GM12865 (cell line): ENCODE measurements around the gene FKBP1C.
"Not testable (repeated sequence)": the region's sequence is repeated elsewhere in the genome, so short reads cannot be mapped to it uniquely, and the experiment has no call there.

ENCODE experiments used
- DNase-seq: peaks from one replicate; pipeline ENCODE4 v3.0.0; 2010; ENCODE audit warnings: low read depth
- H3K4me3 ChIP-seq: 2 replicates; pipeline ENCODE4 v1.5.1; 2011; ENCODE audit warnings: mild to moderate bottlenecking, low read depth, low read length, control low read depth
- TF ChIP-seq, protein P1 (sequence below): IDR thresholded peaks from 2 replicates; pipeline ENCODE4 v1.5.1; 2011; ENCODE audit warnings: low read length, control low read depth, low read depth, inconsistent platforms; ENCODE audit not compliant: insufficient read depth; ENCODE audit errors: missing control alignments

The FKBP1C gene

DNA sequence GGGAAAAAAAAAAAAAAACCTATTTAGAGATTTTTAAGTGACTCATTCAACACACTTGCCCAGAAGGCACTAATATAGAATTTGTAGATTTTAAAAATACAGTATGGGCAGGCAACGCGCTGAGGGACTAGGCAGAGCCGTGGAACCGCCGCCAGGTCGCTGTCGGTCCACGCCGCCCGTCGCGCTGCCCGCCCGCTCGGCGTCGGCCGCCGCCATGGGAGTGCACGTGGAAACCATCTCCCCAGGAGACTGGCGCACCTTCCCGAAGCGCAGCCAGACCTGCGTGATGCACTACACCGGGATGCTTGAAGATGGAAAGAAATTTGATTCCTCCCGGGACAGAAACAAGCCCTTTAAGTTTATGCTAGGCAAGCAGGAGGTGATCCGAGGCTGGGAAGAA, at the start of gene FKBP1C:
FKBP1C (plus strand) TSS at position 127 of the 400 bp plus-strand sequence.
- H3K4me3 ChIP-seq, DNase-seq: not testable (repeated sequence)

GRCh38 chr6:63164047-63164803, 47.0 kb upstream of the FKBP1C start:
- H3K4me3 ChIP-seq: not testable (repeated sequence)

GRCh38 chr6:63174173-63174572, 37.1 kb upstream of the FKBP1C start:
- no peak for DNase-seq
- TF ChIP-seq, protein P1, sequence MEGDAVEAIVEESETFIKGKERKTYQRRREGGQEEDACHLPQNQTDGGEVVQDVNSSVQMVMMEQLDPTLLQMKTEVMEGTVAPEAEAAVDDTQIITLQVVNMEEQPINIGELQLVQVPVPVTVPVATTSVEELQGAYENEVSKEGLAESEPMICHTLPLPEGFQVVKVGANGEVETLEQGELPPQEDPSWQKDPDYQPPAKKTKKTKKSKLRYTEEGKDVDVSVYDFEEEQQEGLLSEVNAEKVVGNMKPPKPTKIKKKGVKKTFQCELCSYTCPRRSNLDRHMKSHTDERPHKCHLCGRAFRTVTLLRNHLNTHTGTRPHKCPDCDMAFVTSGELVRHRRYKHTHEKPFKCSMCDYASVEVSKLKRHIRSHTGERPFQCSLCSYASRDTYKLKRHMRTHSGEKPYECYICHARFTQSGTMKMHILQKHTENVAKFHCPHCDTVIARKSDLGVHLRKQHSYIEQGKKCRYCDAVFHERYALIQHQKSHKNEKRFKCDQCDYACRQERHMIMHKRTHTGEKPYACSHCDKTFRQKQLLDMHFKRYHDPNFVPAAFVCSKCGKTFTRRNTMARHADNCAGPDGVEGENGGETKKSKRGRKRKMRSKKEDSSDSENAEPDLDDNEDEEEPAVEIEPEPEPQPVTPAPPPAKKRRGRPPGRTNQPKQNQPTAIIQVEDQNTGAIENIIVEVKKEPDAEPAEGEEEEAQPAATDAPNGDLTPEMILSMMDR: no peak
- no peak overlapping the region for H3K4me3 ChIP-seq

More at GRCh38 chr6:63164047-63164803, 47.0 kb upstream of the FKBP1C start:
- not testable (repeated sequence) for DNase-seq

DNA sequence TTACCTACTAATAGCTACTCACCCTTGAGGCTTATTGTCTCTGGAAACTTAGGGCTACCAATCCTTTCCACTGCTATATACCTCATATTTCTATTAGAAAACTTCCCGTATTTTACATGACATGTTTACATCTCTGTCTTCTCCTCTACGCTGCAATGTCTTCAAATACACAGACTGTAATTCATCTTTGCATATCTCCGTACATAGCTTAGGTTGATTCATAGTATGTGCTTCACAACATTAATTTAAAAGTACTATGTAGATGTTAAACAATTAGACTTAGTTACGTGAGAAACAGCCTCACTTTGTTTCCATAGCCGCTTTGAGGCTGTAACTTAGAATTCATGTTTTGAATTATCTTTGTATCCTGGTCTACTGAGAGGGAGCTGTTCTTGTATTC, 35.1 kb upstream of the FKBP1C start:
- DNase-seq: no peak
- TF ChIP-seq, protein P1: no peak
- H3K4me3 ChIP-seq: no peak overlapping the region

DNA sequence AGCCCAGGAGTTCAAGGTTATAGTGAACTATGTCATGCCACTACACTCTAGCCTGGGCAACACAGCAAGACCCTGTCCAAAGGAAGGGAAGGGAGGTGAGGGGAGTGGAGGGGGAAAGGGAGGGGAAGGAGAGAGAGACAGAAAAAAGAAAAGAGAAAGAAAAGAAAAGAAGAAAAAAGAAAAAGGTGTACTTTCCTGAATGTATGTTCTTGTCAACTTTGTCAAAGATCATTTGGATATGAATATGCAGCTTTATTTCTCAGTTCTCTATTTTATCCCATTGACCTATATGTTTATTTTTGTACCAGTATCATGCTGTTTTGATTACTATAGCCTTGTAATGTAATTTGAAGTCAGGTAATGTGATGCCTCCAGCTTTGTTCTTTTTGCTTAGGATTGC, 30.9 kb upstream of the FKBP1C start:
- no peak overlapping the region for H3K4me3 ChIP-seq
- DNase-seq: no peak
- TF ChIP-seq, protein P1: no peak

- H3K4me3 ChIP-seq: no peak overlapping the region
- TF ChIP-seq, protein P1: no peak
- DNase-seq: no peak
These were observed 24.3 kb upstream of the FKBP1C start for GRCh38 chr6:63186970-63187369.

- DNase-seq: no peak
- no peak overlapping the region for H3K4me3 ChIP-seq
- TF ChIP-seq, protein P1: no peak
These were observed 22.4 kb upstream of the FKBP1C start for GRCh38 chr6:63188828-63189227.

DNA sequence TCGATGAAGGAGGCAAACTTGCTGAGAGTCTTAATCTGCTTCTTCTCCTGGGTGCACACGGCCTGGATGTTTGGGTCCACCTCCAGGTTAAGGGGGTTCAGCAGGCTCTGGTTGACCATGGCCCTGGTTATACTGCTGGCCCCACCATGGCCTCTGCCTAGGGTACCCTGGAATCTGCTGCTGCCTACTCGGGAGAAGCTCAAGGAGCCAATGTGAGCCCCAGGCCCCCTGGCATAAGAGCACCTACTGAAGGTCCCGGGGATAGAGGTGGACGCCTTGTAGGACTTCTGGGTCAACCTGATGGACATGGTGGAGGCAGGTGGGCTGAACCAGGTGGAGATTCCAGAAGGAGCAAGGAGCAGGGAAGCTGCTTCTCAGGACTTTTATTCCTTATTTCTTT, 17.9 kb upstream of the FKBP1C start:
- TF ChIP-seq, protein P1: no peak
- DNase-seq: no peak
- no peak overlapping the region for H3K4me3 ChIP-seq
